Measurements from ENCODE around the gene RIMBP3C.

GRCh38 chr22:21579474-21579851 is 28.2 kb upstream of the RIMBP3C start:
- TF ChIP-seq CTCF (IDR thresholded peaks at IDR 0.05 in 4 of 5, conservative IDR thresholded peaks at IDR 0.05 in 1 of 5), result no peak
- TF ChIP-seq POLR2A (IDR thresholded peaks at IDR 0.05), result no peak

All from gastrocnemius medialis (tissue), 4 donors.